ENCODE data around the gene ARHGAP10. TPM values are rescaled to one million over a fixed set of nuclear protein-coding genes. Genes with fewer than 3 reads are reported as not detected.

The ARHGAP10 gene
- total RNA-seq, 1 experiment from 2014 or later, result 9.0 TPM

GRCh38 chr4:148027201-148027600 is 295.3 kb downstream of the ARHGAP10 start:
- no TSS peak for BruUV-seq (replicated peaks)
- ChIA-PET CTCF (no interaction called here), POLR2A (ENCODE audit: unreplicated experiment) (no interaction called here)
- DNase-seq, result no peak
- Histone ChIP-seq H3K4me2 (ENCODE audit: low read length) (no peak overlapping the region), H3K79me2 (ENCODE audit: low read length) (no peaks in the 10 kb centered on the region), H3K4me3 (ENCODE audit: low read length) (no peak overlapping the region), H3K27me3 (ENCODE audit: low read length) (no peaks in the 10 kb centered on the region), H3K9me3 (ENCODE audit: low read length) (no peaks in the 10 kb centered on the region), H4K20me1 (ENCODE audit: low read length) (no peaks in the 10 kb centered on the region), H3K27ac (ENCODE audit: low read length) (no peak overlapping the region), H3K9me2 (replicated peaks; ENCODE audit: low read length) (no peaks in the 10 kb centered on the region), H3K36me3 (ENCODE audit: low read depth, low read length) (no peaks in the 10 kb centered on the region), H3K9ac (ENCODE audit: low read length) (no peak overlapping the region), H2AFZ (ENCODE audit: low read length) (no peak overlapping the region), H3F3A (ENCODE audit: low read length, unreplicated experiment) (no peaks in the 10 kb centered on the region), H3K4me1 (ENCODE audit: insufficient read depth, low read length) (no peaks in the 10 kb centered on the region)
- TF ChIP-seq EZH2 (IDR thresholded peaks at IDR 0.05; ENCODE audit: low read length, unreplicated experiment), result no peak
- TF ChIP-seq CTCF (conservative IDR thresholded peaks at IDR 0.05; ENCODE audit: low read depth, low read length), result no peak
- TF ChIP-seq EZH2phosphoT487 (IDR thresholded peaks at IDR 0.05; ENCODE audit: borderline replicate concordance, low read length), result no peak
- no peak for ATAC-seq
- intact Hi-C loops (cut with micrococcal nuclease), result no loop called here

GRCh38 chr4:148029781-148030180 is 297.9 kb downstream of the ARHGAP10 start:
- no peak for TF ChIP-seq EZH2 (IDR thresholded peaks at IDR 0.05; ENCODE audit: low read length, unreplicated experiment)
- no peak for TF ChIP-seq EZH2phosphoT487 (IDR thresholded peaks at IDR 0.05; ENCODE audit: borderline replicate concordance, low read length)
- TF ChIP-seq CTCF (conservative IDR thresholded peaks at IDR 0.05; ENCODE audit: low read depth, low read length), result no peak
- no peaks in the 10 kb centered on the region for H3K4me1 ChIP-seq (ENCODE audit: insufficient read depth, low read length)
- H3F3A ChIP-seq (ENCODE audit: low read length, unreplicated experiment), result no peaks in the 10 kb centered on the region
- no peak overlapping the region for H3K27ac ChIP-seq (ENCODE audit: low read length)
- no peak for ATAC-seq
- no peaks in the 10 kb centered on the region for H3K9me2 ChIP-seq (replicated peaks; ENCODE audit: low read length)
- CTCF ChIA-PET, result no interaction called here
- POLR2A ChIA-PET (ENCODE audit: unreplicated experiment), result no interaction called here
- H3K27me3 ChIP-seq (ENCODE audit: low read length), result no peaks in the 10 kb centered on the region
- H4K20me1 ChIP-seq (ENCODE audit: low read length), result no peaks in the 10 kb centered on the region
- intact Hi-C loops (cut with micrococcal nuclease), result no loop called here
- H3K4me3 ChIP-seq (ENCODE audit: low read length), result no peak overlapping the region
- no peak overlapping the region for H3K4me2 ChIP-seq (ENCODE audit: low read length)
- BruUV-seq (replicated peaks), result no TSS peak
- no peak overlapping the region for H2AFZ ChIP-seq (ENCODE audit: low read length)
- H3K9ac ChIP-seq (ENCODE audit: low read length), result no peak overlapping the region
- no peaks in the 10 kb centered on the region for H3K9me3 ChIP-seq (ENCODE audit: low read length)
- no peaks in the 10 kb centered on the region for H3K79me2 ChIP-seq (ENCODE audit: low read length)
- no peaks in the 10 kb centered on the region for H3K36me3 ChIP-seq (ENCODE audit: low read depth, low read length)
- DNase-seq, result no peak

- Histone ChIP-seq H3K79me2 (ENCODE audit: low read length) (no peaks in the 10 kb centered on the region), H3K4me2 (ENCODE audit: low read length) (no peak overlapping the region), H3K9ac (ENCODE audit: low read length) (no peak overlapping the region), H3K36me3 (ENCODE audit: low read depth, low read length) (no peaks in the 10 kb centered on the region), H3K9me2 (replicated peaks; ENCODE audit: low read length) (no peaks in the 10 kb centered on the region), H3K4me3 (ENCODE audit: low read length) (no peak overlapping the region), H3F3A (ENCODE audit: low read length, unreplicated experiment) (no peaks in the 10 kb centered on the region), H3K9me3 (ENCODE audit: low read length) (no peaks in the 10 kb centered on the region), H3K27me3 (ENCODE audit: low read length) (no peaks in the 10 kb centered on the region), H4K20me1 (ENCODE audit: low read length) (no peaks in the 10 kb centered on the region), H3K4me1 (ENCODE audit: insufficient read depth, low read length) (no peaks in the 10 kb centered on the region), H2AFZ (ENCODE audit: low read length) (no peak overlapping the region), H3K27ac (ENCODE audit: low read length) (no peak overlapping the region)
- CTCF ChIA-PET, result no interaction called here
- ATAC-seq (no peak), DNase-seq (no peak)
- TF ChIP-seq EZH2 (IDR thresholded peaks at IDR 0.05; ENCODE audit: low read length, unreplicated experiment) (no peak), CTCF (conservative IDR thresholded peaks at IDR 0.05; ENCODE audit: low read depth, low read length) (no peak), EZH2phosphoT487 (IDR thresholded peaks at IDR 0.05; ENCODE audit: borderline replicate concordance, low read length) (no peak)
- POLR2A ChIA-PET (ENCODE audit: unreplicated experiment), result no interaction called here
- no TSS peak for BruUV-seq (replicated peaks)
- intact Hi-C loops (cut with micrococcal nuclease), result no loop called here
Measured at GRCh38 chr4:148030193-148030873, 298.4 kb downstream of the ARHGAP10 start.
